Esophagus muscularis mucosa (tissue), 4 donors: ENCODE data around the gene ALKBH4. TPM values are rescaled to one million over a fixed set of nuclear protein-coding genes. Genes with fewer than 3 reads are reported as not detected.

Experiments
- DNase-seq: peaks from one replicate; pipeline ENCODE4 v3.0.0-alpha.2; 2017; ENCODE audit errors: extremely low spot score
- H3K27ac ChIP-seq, 4 donors: fragments of 200-600 bp; sonication (generic); replicated peaks in 1 of 4; 1 replicate in 3 of 4; 2 replicates in 1 of 4; pipeline ENCODE4 v1.5.1; 2016 to 2019; ENCODE audit warnings: mild to moderate bottlenecking in 1 of 4
- H3K27me3 ChIP-seq, 4 donors: fragments of 200-600 bp; sonication (generic); one replicate each; pipeline versions ENCODE4 v1.5.1 to v1.6.0; 2016 to 2019
- H3K36me3 ChIP-seq, 4 donors: fragments of 200-600 bp; sonication (generic); one replicate each; pipeline ENCODE4 v1.5.1; 2016 to 2019
- H3K4me1 ChIP-seq, 4 donors: fragments of 200-600 bp; sonication (generic); one replicate each; pipeline ENCODE4 v1.5.1; 2016 to 2019
- H3K4me3 ChIP-seq, 4 donors: fragments of 200-600 bp; sonication (generic); 1 replicate in 2 of 4; 2 replicates in 2 of 4; pipeline ENCODE4 v1.5.1; 2016 to 2019; ENCODE audit warnings: mild to moderate bottlenecking in 4 of 4, moderate library complexity in 1 of 4
- H3K9me3 ChIP-seq, 4 donors: fragments of 200-600 bp; sonication (generic); 1 replicate in 3 of 4; 2 replicates in 1 of 4; pipeline ENCODE4 v1.5.1; 2016 to 2019
- EP300 ChIP-seq: sonication (generic); formaldehyde crosslinking; IDR thresholded peaks from one replicate; pipeline ENCODE4 v1.6.1; 2017; ENCODE audit warnings: antibody characterized with exemption
- POLR2A ChIP-seq: fragments of 450-650 bp; IDR thresholded peaks from one replicate; pipeline ENCODE4 v1.6.1; 2017; ENCODE audit warnings: antibody characterized with exemption, moderate library complexity, mild to moderate bottlenecking, low read depth
- POLR2AphosphoS5 ChIP-seq, 2 donors: sonication (generic); formaldehyde crosslinking; IDR thresholded peaks; one replicate each; pipeline ENCODE4 v1.6.1; 2017; ENCODE audit warnings: antibody characterized with exemption in 2 of 2
- WGBS: methylation state at CpG from one replicate; pipeline ENCODE4 v1.1.5; 2018; 5-methylcytosine and 5-hydroxymethylcytosine counted together
- intact Hi-C: fragments of 100-400 bp; cut with DNase I; formaldehyde crosslinking; loops from one replicate; pipeline ENCODE4 v1.15.1; 2023
- total RNA-seq, 4 donors: library from RNA; depleted of rRNA; stranded (reverse); fragments of >200 nt; gene quantifications; one replicate each; pipeline versions ENCODE4 v1.1.0 to v1.2.1, GENCODE V29; 2016
- TF ChIP-seq, protein P1 (sequence below), 3 experiments: fragments of 200-600 bp in 2 of 3; fragments of 450-650 bp in 1 of 3; sonication (generic) in 2 of 3; IDR thresholded peaks; one replicate each; pipeline ENCODE4 v1.5.1; 2017 to 2019; ENCODE audit warnings: antibody characterized with exemption in 3 of 3, mild to moderate bottlenecking in 2 of 3, moderate library complexity in 1 of 3

The ALKBH4 gene
- total RNA-seq, 4 donors from 2014 or later: 8.3 to 19.4 (median 16.0) TPM

DNA sequence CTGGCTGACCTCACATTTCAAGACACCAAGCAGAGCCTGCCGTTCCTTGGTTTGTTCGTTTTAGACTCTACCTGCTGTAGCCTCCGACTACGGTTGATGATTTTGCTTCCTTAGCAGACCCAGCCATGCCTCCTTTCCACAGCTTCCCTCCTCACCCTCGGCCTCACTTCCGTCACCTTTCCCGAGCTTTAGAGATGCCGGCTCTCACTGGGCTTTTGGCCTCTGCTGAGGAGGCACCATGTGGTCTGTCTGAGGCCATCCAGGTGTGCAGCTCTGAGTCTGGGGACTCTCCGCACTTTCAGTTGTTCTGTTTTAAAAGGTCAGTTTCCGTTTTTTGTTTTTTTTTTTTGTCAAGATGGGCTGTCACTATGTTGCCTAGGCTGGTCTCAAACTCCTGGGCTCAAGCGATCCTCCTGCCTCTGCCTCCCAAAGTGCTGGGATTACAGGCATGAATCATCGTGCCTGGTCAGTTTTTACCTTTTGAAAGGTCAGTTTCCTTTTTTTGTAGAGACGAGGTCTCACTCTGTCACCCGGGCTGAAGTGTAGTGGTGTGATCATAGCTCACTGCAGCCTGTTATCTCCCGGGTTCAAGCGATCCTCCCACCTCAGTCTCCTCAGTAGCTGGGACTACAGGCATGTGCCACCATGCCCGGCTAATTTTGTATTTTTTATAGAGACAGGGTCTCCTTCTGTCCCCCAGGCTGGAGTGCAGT lies 19.5 kb downstream of the ALKBH4 start:
- H3K36me3 ChIP-seq: peaks cover 5 to 46% (median 26%) of the 10 kb centered on the region in 4 donors
- intact Hi-C loops: no loop called here
- WGBS: 91% methylated on average over 17 of the region's 17 CpGs
- H3K27me3 ChIP-seq: no peaks in the 10 kb centered on the region
- TF ChIP-seq, protein P1, sequence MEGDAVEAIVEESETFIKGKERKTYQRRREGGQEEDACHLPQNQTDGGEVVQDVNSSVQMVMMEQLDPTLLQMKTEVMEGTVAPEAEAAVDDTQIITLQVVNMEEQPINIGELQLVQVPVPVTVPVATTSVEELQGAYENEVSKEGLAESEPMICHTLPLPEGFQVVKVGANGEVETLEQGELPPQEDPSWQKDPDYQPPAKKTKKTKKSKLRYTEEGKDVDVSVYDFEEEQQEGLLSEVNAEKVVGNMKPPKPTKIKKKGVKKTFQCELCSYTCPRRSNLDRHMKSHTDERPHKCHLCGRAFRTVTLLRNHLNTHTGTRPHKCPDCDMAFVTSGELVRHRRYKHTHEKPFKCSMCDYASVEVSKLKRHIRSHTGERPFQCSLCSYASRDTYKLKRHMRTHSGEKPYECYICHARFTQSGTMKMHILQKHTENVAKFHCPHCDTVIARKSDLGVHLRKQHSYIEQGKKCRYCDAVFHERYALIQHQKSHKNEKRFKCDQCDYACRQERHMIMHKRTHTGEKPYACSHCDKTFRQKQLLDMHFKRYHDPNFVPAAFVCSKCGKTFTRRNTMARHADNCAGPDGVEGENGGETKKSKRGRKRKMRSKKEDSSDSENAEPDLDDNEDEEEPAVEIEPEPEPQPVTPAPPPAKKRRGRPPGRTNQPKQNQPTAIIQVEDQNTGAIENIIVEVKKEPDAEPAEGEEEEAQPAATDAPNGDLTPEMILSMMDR (IDR thresholded peaks at IDR 0.05): no peak
- TF ChIP-seq POLR2A: no peak
- no peak overlapping the region for H3K27ac ChIP-seq
- H3K4me1 ChIP-seq: peaks cover 0 to 6% (median 4%) of the 10 kb centered on the region in 4 donors
- H3K9me3 ChIP-seq: no peaks in the 10 kb centered on the region
- H3K4me3 ChIP-seq: no peak overlapping the region
- no peak for DNase-seq

- peak overlapping the region in 2 of 4 donors; percentile 21 to 52 for H3K27ac ChIP-seq
- TF ChIP-seq POLR2AphosphoS5 (IDR thresholded peaks at IDR 0.05) (peak; percentile 8 to 9), POLR2A (no peak), EP300 (no peak)
- H3K36me3 ChIP-seq: peaks cover 3 to 27% (median 10%) of the 10 kb centered on the region in 4 donors
- no peaks in the 10 kb centered on the region for H3K9me3 ChIP-seq
- peaks cover 0 to 10% (median 9%) of the 10 kb centered on the region in 4 donors for H3K4me1 ChIP-seq
- 65% methylated on average over 16 of the region's 17 CpGs for WGBS
- no peak for DNase-seq
- intact Hi-C loops: no loop called here
- no peaks in the 10 kb centered on the region for H3K27me3 ChIP-seq
- no peak overlapping the region for H3K4me3 ChIP-seq
These were observed 24.5 kb downstream of the ALKBH4 start for GRCh38 chr7:102439963-102440795.

DNA sequence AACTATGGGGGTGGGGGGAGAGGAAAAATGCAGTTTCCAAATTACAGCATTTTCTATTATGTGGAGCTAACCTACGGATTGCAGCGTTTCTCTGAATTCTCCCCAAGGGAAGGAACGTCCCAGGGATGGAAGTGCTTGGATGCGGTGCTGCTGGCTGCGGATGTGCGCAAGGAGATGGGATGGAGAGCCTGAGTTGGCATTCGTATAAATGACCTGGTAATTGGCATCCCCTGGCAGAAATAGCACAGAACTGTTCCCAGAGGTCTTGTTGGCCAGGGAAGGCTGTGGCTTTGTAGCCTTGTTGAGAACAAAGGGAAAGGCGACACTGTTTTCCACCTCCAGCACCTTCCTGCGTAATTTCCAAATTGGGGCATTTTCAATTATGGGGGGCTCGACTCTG lies 28.5 kb downstream of the ALKBH4 start:
- intact Hi-C loops: no loop called here
- peaks cover 0 to 10% (median 4%) of the 10 kb centered on the region in 4 donors for H3K36me3 ChIP-seq

GRCh38 chr7:102434039-102434486 lies 30.6 kb downstream of the ALKBH4 start:
- no peaks in the 10 kb centered on the region for H3K9me3 ChIP-seq
- DNase-seq: no peak
- H3K4me1 ChIP-seq: peaks cover 14 to 34% (median 30%) of the 10 kb centered on the region in 4 donors
- TF ChIP-seq, protein P1 (IDR thresholded peaks at IDR 0.05): no peak
- TF ChIP-seq EP300: no peak
- TF ChIP-seq POLR2A: no peak
- no peak for TF ChIP-seq POLR2AphosphoS5 (IDR thresholded peaks at IDR 0.05)
- intact Hi-C loops: no loop called here
- H3K27ac ChIP-seq: peak overlapping the region in 3 of 4 donors; percentile 68 to 74 (median 69)
- H3K27me3 ChIP-seq: no peaks in the 10 kb centered on the region
- peak overlapping the region; percentile 82 to 90 (median 87) for H3K4me3 ChIP-seq
- H3K36me3 ChIP-seq: peaks cover 0 to 8% (median 4%) of the 10 kb centered on the region in 4 donors
- 11% methylated on average over 6 of the region's 9 CpGs for WGBS

More for the DNA sequence above, 28.5 kb downstream of the ALKBH4 start:
- Histone ChIP-seq H3K27me3 (no peaks in the 10 kb centered on the region), H3K27ac (no peak overlapping the region), H3K9me3 (no peaks in the 10 kb centered on the region), H3K4me3 (no peak overlapping the region), H3K4me1 (peaks cover 23 to 40% (median 36%) of the 10 kb centered on the region in 4 donors)
- DNase-seq: no peak
- WGBS: 91% methylated on average over 10 of the region's 10 CpGs
- TF ChIP-seq EP300 (no peak), POLR2AphosphoS5 (IDR thresholded peaks at IDR 0.05) (no peak), POLR2A (no peak)
- TF ChIP-seq, protein P1 (IDR thresholded peaks at IDR 0.05): no peak
